Measurements from ENCODE around the gene BCORL1.

Gene BCORL1

DNA sequence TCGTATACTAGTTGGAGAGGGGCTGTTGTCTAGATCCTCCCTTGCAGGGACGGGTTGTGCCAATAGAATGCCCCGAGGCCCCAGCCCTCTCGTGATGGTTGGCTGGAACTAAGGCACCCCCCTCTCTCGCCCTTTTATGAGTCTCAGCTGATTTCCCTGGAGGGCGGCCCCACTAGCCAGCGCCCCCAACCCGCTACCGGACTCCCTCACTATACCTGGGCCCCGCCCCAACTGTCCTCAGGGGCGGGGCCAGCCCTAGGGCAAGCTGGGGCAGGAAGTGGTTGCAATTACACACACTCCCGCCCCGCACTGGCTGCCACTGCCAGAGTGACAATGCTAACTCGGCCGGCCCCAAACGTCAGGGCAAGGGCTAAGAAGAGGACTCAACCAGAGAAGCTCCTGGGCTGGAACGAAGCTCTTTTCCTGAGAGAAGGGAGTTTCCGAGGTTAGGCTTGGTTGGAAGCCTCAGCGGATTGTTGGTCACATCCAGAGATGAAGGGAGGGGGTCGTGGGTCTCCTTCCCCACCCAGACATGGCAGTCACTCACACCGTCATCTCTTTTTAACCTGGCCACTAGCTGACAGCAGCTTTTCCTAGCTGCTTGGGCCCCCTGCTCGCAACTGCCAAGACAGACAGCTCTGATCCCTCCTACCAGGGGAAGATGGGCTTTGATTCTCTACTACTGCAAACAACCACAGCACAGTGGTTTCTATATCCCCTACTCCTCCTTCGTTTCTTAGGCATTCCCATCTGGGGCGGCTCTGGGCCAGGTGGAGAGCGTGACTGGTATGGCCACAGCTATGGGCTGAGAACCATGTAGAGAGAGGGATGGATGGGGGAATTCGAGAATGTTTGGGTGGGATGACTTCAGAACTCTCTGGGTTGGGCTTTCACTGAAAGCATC, 21.0 kb upstream of the BCORL1 start:
- DNase-seq, result peak; percentile 81

DNA sequence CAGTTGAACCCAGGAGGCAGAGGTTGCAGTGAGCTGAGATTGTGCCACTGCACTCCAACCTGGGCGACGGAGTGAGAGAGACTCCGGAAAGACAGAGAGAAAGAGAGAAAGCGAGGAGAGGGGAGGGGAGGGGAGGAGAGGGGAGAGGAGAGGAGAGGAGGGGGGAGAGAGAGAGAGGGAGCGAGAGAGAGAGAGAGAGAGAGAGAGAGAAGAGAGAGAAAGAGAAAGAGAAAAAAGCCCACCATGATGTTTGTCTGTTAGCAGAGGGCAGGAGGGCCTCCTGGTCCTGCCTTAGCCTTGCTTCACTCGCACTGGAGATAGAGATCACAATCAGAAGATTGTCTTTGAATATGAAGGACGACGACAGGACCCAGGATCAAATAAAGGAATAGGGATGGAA, 18.7 kb upstream of the BCORL1 start:
- no peak for DNase-seq

DNA sequence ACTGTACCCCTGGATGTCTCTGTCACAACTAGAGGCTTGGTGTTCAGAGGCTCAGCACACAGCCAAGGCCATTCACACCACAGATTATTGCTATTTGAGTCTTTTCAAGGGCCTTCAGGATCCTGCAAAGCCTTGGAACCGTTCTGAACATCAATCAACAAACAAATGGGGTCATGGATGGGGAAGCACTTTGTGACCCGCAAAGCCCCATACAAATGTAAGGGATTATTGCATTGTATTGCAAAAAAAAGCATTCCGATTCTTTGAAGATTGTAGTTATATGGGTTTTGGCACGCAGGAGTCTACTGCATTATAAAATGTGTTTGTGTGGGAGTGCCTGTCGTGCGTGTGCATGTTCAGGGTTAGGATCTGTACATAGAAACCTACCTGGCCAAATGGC, 17.3 kb upstream of the BCORL1 start:
- DNase-seq, result no peak

DNA sequence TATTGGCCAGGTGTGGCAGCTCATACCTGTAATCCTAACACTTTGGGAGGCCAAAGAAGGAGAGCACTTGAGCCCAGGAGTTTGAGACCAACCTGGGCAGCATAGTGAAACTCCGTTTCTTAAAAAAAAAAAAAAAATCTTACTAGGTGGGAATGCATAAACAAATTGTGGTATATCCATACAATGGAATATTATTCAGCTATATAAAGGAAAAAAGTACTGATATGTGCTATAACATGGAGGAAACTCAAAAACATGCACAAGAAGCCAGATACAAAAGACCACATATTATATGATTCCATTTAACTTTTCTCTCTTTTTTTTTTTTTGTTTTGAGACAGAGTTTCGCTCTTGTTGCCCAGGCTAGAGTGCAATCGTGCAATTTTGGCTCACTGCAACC, 13.5 kb upstream of the BCORL1 start:
- no peak for DNase-seq

DNA sequence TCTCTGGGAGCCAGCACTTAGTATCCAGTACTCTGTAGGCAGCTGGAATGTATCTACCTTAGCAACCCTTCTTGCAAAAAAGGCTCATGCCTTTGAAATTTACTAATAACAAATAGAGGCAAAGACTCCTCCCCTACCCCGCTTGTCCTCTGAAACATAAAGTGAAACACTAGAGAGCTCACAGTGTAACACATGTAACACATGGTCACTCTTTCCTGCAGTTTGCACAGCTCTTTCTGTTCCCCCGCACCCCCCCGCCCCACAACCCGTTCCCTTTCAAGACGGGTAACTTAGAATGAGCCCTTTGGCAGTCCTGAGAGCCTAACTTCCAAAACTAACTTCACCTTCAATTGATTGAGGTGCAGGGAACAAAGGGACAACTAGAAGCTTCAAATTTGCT, 6.0 kb upstream of the BCORL1 start:
- no peak for DNase-seq

DNA sequence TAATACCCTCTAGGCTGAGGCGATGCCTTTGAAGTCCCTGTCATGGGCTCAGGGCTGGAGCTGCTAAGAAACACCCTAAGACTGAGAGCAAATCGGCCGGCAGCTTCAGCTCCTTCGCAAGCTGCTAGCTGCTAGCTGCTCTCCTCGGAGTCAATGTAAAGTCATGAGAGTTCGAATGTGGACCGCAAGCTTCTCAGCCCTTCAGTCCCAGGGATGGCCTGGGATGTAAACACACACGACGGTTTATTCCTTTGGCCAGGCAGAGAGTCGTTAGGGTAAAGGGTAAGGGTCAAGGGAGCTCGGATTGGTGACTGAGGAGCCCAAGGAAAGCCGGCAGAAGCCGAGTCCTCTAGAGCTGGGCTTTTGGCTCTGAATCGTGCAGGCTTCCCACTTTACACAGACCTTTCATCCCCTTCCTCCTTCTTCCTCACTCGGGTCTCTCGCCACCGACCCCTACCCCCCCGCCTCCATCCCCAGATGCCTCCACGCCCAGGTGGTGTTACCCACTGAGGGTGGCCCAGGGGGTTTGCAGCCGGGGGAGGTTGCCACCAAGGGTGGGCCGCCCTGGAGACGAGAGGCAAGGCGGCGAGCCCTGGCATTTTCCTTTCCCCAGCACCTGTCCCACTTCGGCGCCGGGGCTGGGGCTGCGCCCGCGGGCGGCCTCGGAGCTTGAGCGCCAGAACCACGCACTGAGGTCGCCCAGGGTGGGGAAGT, 3.1 kb upstream of the BCORL1 start:
- DNase-seq, result no peak

DNA sequence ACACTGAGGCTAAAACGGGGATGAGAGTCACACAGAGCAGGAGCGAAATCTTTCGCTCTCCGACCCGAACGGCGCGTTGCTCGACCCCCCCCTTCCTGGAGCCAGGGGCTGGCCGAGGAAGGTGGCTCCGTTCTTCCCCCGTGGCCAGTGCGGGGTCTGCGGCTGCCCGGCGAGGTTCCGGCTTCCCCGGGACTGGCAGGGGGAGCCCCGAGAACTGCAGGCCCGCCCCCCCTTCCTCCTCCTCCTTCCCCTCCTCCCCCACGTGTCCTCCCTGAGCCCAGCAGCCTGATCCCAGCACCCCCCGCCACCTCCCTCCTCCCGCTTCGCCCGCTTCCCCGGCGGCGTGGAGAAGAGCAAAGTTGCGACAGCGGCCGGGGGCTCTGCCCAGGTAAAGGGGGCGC, 2.4 kb upstream of the BCORL1 start:
- peak; percentile 5 for DNase-seq

DNA sequence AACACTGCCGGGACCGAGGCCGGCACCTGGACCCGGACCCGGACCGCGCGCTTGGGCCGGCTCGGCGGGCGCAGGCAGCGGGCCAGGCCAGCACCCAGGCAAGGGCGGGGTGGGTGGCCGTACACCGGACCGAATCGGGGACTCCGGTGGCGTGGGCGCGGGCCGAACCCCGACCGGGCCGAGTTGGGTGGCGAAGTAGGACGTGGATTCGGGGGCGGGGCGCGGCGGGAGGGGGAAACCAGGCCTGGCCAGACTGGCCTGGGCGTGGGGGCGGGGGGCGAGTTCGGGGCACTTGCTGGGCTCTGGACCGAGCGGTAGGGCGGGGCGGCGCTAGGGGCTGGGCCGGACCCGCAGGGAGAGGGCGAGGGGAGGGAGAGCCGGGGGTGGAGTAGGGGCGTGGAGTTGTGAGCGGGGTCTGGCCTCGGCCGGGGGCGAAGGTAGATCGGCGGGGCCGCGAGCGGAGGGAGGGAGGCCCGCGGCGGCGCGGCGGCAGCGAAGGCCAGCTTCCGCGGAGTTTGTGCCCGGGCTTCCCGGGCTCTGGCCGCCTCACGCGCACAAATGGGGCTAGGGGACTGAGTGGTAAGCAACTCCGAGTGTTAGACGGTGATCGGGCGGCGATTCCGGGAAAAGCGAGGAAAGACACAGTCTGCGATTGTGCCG, 1.8 kb upstream of the BCORL1 start:
- no peak for DNase-seq

DNA sequence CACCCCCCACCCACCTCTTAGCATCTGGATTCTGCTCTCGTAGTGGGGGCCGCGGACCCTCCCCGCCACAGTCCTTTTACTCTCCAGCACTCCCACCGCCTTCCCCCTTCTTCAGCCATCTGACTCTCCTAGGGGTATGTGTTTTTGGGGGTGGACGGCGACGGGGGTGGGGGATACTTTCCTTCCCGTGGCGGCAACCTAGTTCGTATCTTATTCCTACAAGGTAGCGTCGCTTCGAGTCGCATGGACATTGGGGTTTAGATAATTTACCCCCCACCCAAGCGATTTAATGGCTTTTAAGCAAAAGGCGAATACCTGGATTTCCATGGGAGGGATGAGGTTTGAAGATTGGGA, 1.3 kb upstream of the BCORL1 start:
- no peak for DNase-seq

DNA sequence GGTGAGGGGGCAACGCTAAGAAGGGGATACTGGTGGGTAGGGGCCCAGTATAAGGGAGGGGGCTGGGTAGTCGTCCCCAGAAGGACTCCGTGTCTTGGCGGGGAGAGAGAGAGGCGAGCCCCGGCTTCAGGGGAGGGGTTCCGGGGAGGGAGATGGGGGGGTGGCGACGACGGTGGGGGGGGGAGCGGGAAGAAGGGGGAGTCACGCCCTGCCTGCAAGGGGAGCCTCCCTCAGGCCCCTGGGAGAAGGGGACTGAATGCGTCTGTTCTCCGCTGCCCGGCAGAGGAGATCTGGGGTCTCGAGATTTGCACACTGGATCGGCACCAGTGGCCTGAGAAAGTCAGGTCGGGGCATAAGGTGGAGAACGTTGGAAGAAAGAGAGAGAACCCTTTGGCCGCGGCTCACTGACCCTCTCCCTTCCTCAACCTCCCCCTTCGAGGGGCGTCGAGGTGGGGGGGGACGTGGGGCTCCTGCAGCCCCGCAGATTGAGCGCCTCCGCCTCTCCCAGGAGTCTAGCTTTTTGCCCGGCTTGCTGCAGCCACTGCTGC, 609 bp upstream of the BCORL1 start:
- no peak for DNase-seq

DNA sequence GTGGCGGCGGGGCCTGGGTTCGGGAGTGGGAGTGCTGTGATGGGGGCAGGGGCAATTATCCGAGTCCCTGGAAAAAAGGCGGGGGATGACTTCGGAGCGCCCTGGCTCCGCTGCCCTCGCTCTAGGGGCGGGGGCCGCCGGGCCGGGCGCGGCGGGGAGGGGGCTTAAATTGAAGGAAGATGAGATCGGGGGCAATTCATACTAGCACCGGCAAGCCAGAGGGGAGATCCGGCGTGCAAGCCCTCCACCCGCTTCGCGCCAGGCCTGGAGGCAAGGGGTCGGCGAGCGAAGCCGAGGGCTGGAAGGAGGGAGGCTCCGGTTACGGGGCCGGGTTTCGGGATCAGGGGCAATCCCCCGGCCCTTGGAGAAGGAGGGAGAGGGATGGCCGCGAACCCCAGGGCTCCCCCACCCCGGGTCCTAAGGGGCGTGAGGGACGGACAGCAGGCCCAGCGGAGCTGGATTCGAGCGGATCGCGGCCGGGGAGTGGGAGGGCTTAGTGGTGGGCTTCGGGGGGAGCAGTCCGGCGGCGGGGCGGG, 1.2 kb downstream of the BCORL1 start:
- DNase-seq, result peak; percentile 2

DNA sequence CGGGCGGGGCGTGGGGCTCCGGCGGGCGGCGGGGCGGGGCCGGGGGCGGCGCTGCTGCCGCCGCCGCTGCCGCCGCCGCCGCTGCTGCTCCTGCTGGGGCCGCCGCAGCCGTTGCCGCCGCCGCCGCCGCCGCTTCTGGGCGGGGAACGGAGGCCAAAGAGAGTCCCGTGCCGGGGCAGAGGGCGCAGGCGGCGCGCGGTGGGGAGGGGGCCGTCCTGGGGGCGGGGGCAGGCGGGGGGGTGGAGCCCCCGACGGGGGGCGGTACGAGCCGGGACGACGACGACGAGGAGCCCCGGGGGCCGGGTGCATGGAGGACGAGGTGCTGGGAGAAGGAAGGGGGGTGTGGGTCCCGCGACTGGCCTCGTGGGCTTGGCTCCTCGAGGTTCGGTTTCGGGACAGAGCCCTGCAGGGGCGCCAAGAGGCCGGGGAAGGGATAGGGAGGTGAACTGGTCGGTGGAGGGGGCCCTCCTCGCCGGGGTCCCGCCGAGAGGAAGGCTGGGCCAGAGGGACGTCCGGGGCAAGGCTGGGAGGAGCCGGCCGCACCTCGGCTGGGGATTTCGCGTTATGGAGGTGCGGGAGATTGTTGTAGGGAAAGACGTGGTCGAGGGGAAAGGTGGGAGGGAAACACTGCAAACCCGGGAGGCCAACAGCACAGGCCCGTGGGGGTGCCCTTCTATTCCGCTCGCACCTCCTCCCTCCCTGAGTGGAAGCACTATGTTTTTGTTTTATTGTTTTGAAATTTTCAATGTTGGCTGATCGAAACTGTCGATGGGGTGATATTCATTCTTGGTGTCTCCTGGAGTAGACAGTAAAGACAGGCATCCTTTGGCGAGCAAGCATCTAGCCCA, 1.9 kb downstream of the BCORL1 start:
- peak; percentile 29 for DNase-seq

DNA sequence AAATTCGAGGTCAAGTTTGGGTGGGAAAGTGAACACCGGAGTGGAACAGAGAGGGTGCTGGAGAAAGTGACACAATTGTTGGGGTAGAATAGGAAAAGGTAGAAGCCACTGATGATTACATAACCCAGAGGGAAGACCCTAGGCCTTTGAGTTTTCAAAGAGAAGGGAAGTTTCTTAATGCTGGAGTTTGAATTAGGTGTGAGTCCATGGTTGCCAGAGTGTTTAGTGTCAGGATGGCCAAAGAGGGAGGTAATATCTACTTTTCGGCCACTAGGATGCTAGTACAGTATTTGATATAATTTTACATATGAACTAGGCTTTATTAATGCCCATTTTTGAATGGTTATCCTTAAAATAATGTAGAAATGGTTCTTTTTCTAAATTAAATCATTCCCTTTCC, 5.4 kb downstream of the BCORL1 start:
- no peak for DNase-seq

DNA sequence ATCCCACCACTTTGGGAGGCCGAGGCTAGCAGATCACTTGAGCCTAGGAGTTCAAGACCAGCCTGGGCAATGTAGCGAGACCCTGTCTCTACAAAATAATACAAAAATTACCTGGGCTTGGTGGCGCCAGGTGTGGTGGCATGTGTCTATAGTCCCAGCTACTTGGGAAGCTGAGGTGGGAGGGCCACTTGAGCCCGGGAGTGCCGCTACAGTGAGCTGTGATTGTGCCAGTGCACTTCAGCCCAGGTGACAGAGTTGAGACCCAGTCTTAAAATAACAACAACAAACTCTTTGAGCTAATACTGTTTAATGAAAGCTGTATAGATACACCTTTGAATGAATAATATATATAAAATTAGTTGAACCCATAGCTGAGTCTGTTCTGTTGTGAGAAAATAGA, 9.7 kb downstream of the BCORL1 start:
- no peak for DNase-seq

DNA sequence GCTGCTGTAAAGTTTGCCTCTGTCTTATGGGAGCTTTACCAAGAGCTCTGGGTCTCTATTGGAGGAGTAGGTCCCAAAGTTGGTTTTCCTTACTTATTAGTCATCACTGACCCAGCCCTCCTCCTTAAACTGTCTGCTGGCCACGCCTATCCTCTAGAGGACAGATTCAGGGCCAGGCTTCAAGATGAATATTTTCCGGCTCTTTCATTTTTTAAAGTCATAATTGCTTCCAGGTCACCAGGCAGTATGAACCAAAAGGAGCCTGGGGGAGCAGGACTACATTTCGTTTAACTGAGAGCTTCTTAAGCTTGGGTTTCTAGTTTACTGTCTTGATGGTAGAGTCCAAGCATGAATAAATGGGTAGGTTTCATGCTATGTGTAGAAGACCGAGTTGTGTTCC, 13.7 kb downstream of the BCORL1 start:
- no peak for DNase-seq

DNA sequence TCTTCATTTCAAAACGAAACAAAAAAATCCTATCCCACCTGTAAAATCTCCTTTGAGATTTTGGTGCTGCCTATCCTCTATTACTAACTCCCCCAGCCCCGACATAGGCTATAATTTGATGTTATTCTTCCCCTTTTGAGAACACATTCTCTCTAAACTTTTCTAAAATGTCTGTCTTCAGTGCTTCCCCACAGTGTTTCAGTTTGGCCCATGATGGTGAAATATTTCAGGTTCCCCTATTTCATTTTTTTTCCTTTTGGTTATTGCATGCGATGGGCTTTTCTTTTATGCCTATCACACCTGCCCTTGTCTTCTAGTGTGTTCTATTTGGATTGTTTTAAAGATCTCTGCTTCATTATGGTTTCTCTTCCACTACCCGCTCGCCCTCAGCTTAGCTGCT, 14.7 kb downstream of the BCORL1 start:
- no peak for DNase-seq

DNA sequence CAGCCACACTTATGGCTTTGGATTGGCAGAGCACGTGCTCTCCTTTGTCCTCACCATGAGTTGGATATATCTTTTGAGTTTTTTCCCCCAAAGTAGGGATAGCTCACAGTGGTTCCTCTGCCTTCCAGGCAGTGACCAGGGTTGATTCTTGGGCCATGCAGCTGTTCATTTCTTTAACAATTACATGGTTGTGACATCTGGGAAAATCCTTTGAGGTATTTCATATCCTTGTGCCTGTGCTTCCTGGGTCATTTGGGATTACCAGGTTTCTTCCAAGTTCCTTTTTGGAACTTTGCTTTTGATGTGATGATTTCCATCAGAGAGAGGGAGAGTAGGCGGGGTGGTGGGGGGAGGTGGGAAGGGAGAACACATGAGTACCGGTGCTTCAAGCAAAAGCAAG, 15.6 kb downstream of the BCORL1 start:
- no peak for DNase-seq

DNA sequence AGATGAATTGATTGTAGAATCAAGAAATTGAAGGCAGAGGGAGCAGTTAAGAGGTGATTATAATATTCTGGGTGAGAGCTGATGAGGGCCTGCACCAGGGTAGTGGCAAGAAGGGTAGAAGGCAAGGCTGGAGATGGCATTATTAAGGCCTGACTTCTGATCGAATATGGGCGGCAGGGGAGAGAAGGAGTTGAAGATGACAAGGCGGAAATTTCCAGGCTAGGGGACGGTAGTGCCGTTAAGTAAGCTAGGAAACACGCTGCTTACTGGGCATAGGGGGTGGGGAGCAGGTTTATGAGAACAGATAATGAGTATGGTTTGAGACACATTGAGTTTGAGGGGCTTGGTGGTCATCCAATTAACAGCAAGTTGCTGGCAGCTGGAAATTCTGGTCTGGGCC, 19.5 kb downstream of the BCORL1 start:
- DNase-seq, result no peak

DNA sequence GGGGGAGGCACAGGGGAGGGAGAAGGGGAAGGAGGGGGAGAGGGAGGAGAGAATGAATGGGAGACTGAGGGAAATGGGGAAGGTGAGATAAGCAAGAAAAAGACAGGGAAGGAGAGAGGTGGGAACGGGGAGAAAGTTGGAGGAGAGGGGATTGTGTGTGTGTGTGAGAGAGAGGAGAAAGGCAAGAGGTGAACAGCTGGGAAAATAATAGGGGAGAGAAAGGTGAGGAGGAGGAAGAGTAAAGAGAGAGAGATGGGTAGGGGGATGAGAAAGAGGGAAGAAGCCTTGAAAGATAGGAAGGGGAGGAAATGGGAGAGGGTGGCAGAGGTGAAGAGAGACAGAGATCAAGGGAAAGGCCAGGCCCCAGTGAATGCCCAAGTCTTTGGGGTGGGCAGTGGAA, 20.1 kb downstream of the BCORL1 start:
- DNase-seq, result no peak

DNA sequence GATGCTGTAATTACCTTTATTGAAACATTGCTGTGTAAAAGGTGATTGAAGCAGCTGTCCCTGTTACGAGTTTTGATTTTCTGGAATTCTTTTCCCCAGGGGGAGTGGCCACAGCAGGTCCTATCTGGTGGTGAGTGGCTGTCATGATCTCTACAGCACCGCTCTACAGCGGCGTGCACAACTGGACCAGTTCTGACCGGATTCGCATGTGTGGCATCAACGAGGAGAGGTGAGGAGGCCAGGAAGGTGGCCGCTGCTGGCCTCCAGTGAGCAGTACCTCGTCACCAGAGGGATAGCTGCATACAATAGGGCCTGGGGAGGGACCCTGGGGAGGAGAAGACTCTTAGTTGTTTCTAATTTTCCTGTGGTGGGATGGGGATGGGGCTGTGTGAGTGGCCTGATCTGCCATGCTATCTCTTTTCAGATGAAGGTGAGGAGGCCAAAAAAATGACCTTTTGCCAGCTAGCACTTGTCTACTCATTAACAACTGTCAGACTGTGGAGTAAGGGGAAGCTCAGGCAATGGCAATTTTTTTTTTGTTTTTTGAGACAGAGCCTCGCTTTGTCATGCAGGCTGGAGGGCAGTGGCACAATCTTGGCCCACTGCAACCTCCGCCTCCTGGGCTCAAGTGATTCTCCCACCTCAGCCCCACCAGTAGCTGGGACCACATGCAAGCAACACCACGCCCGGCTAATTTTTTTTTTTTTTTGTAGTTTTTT, 22.8 kb downstream of the BCORL1 start:
- DNase-seq, result no peak

DNA sequence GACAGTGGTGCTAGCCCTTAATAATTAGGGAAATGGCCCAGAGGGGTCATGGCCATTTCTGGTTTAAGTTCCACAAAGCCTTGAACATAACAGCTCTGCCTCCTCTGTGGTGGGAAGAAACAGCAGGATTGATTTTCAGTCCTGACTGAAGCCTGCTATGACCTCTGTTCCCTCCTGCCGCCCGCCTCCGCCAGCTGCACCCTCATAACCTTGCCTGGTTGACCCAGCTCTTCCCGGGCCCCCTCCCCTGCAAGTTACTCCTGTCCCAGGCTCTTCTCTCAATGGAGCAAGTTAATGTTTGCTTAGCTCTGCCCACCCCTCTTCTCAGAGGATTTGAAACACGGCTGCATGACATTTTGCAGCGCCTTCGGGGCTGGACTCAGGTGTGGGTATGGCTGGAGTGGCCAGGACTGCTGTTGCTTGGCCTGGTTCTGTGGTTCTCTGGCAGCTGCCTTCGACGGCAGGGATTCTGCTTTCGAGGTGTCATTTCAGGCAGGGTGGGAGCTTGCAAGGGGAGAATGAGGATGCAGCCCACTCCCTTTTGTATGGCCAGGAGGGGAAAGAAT, 27.3 kb downstream of the BCORL1 start:
- DNase-seq, result no peak

Data from activated CD4-positive, alpha-beta T cell treated with anti-CD3 and anti-CD28 coated beads, Interleukin-2, Interleukin-6, amounts not matched to agents 100 ng/mL and 50 ng/mL, durations not matched to agents 16 hours and 8 hours (primary cell).